H9 (cell line): ENCODE results near the gene DDX6. TPM values are rescaled to one million over a fixed set of nuclear protein-coding genes. Genes with fewer than 3 reads are reported as not detected.

Experiments used
- DNase-seq: peaks from one replicate; pipeline ENCODE4 v3.0.0-alpha.2; 2017
- H2AFZ ChIP-seq: one replicate; pipeline ENCODE4 v1.6.1; 2013; ENCODE audit warnings: mild to moderate bottlenecking, low read length, control low read depth, moderate library complexity
- H2AK5ac ChIP-seq: 2 replicates; pipeline ENCODE4 v1.6.1; 2013; ENCODE audit warnings: low read length, control low read depth, mixed read lengths; ENCODE audit not compliant: insufficient read length
- H2BK120ac ChIP-seq: one replicate; pipeline ENCODE4 v1.6.1; 2013; ENCODE audit warnings: low read depth, mild to moderate bottlenecking, low read length, control low read depth, inconsistent platforms; ENCODE audit not compliant: poor library complexity, severe bottlenecking
- H2BK12ac ChIP-seq: 2 replicates; pipeline ENCODE4 v1.6.1; 2013; ENCODE audit warnings: low read length, control low read depth, mixed read lengths, low read depth; ENCODE audit not compliant: insufficient read length
- H2BK15ac ChIP-seq: 2 replicates; pipeline ENCODE4 v1.6.1; 2013; ENCODE audit warnings: low read depth, low read length, control low read depth
- H2BK20ac ChIP-seq: one replicate; pipeline ENCODE4 v1.6.1; 2013; ENCODE audit warnings: low read depth, mild to moderate bottlenecking, low read length, control low read depth, inconsistent platforms; ENCODE audit not compliant: poor library complexity, severe bottlenecking
- H2BK5ac ChIP-seq: 2 replicates; pipeline ENCODE4 v1.6.1; 2013; ENCODE audit warnings: low read length, control low read depth, mixed read lengths; ENCODE audit not compliant: insufficient read length
- H3K14ac ChIP-seq: 2 replicates; pipeline ENCODE4 v1.6.1; 2013; ENCODE audit warnings: low read length, control low read depth; ENCODE audit not compliant: insufficient read depth
- H3K18ac ChIP-seq: 2 replicates; pipeline ENCODE4 v1.6.1; 2013; ENCODE audit warnings: low read depth, mild to moderate bottlenecking, mixed read lengths, low read length, control low read depth; ENCODE audit not compliant: insufficient read length
- H3K23ac ChIP-seq: 2 replicates; pipeline ENCODE4 v1.6.1; 2013; ENCODE audit warnings: low read length, control low read depth, mixed read lengths, low read depth; ENCODE audit not compliant: insufficient read length
- H3K23me2 ChIP-seq: 2 replicates; pipeline ENCODE4 v1.6.1; 2013; ENCODE audit warnings: low read depth, mild to moderate bottlenecking, mixed read lengths, low read length, control low read depth; ENCODE audit not compliant: insufficient read length, poor library complexity, severe bottlenecking
- H3K27ac ChIP-seq: 2 replicates; pipeline ENCODE4 v1.5.1; 2013; ENCODE audit warnings: low read length, control low read depth, mixed read lengths, low read depth; ENCODE audit not compliant: insufficient read length
- H3K27me3 ChIP-seq: 2 replicates; pipeline ENCODE4 v1.6.1; 2013; ENCODE audit warnings: low read length, control low read depth, inconsistent platforms; ENCODE audit not compliant: insufficient read depth
- H3K4ac ChIP-seq: 2 replicates; pipeline ENCODE4 v1.6.1; 2013; ENCODE audit warnings: low read depth, mild to moderate bottlenecking, control low read depth, inconsistent platforms, low read length, moderate library complexity
- H3K4me1 ChIP-seq: 2 replicates; pipeline ENCODE4 v1.6.1; 2013; ENCODE audit warnings: low read length, control low read depth, inconsistent platforms; ENCODE audit not compliant: insufficient read depth
- H3K4me2 ChIP-seq: 2 replicates; pipeline ENCODE4 v1.6.1; 2013; ENCODE audit warnings: low read length, control low read depth, mixed read lengths; ENCODE audit not compliant: insufficient read length, insufficient read depth
- H3K56ac ChIP-seq: 2 replicates; pipeline ENCODE4 v1.6.1; 2013; ENCODE audit warnings: low read depth, mild to moderate bottlenecking, mixed read lengths, low read length, control low read depth; ENCODE audit not compliant: insufficient read length
- H3K79me1 ChIP-seq: 2 replicates; pipeline ENCODE4 v1.6.1; 2013; ENCODE audit warnings: low read depth, mild to moderate bottlenecking, moderate library complexity, low read length, control low read depth, inconsistent platforms; ENCODE audit not compliant: insufficient read depth, poor library complexity, severe bottlenecking
- H3K79me2 ChIP-seq: 2 replicates; pipeline ENCODE4 v1.6.1; 2013; ENCODE audit warnings: low read length, control low read depth, inconsistent platforms; ENCODE audit not compliant: insufficient read depth
- H3K9ac ChIP-seq: 2 replicates; pipeline ENCODE4 v1.6.1; 2013; ENCODE audit warnings: low read length, control low read depth, mixed read lengths; ENCODE audit not compliant: insufficient read length; ENCODE audit errors: extremely low read depth
- H3K9me3 ChIP-seq: one replicate; pipeline ENCODE4 v1.6.1; 2013; ENCODE audit warnings: low read depth, low read length, inconsistent platforms; ENCODE audit not compliant: control insufficient read depth
- H3T11ph ChIP-seq: one replicate; pipeline ENCODE4 v1.6.1; 2013; ENCODE audit warnings: mild to moderate bottlenecking, low read length, control low read depth, inconsistent platforms
- H4K20me1 ChIP-seq: one replicate; pipeline ENCODE4 v1.6.1; 2013; ENCODE audit not compliant: control insufficient read depth, insufficient read length, insufficient read depth
- H4K5ac ChIP-seq: 2 replicates; pipeline ENCODE4 v1.6.1; 2013; ENCODE audit warnings: low read depth, mild to moderate bottlenecking, mixed read lengths, low read length, control low read depth; ENCODE audit not compliant: insufficient read length
- H4K8ac ChIP-seq: replicated peaks from 2 replicates; pipeline ENCODE4 v1.6.1; 2013; ENCODE audit warnings: low read length, control low read depth, mixed read lengths, low read depth; ENCODE audit not compliant: insufficient read length
- H4K91ac ChIP-seq: 2 replicates; pipeline ENCODE4 v1.6.1; 2013; ENCODE audit warnings: low read depth, mild to moderate bottlenecking, moderate library complexity, mixed read lengths, low read length, control low read depth; ENCODE audit not compliant: insufficient read length
- H3K27ac Mint-ChIP-seq, 3 experiments: 2 replicates in 2 of 3; 3 replicates in 1 of 3; pipeline ENCODE4 v1.8.0; 2020 to 2021; ENCODE audit warnings: mixed read lengths in 3 of 3, mild to moderate bottlenecking in 1 of 3, moderate library complexity in 1 of 3
- H3K27me3 Mint-ChIP-seq: 2 replicates; pipeline ENCODE4 v1.8.0; 2021; ENCODE audit warnings: low read depth, mild to moderate bottlenecking, moderate library complexity, mixed read lengths
- H3K36me3 Mint-ChIP-seq, 3 experiments: 2 replicates in 2 of 3; 3 replicates in 1 of 3; pipeline ENCODE4 v1.8.0; 2020 to 2021; ENCODE audit warnings: low read depth in 3 of 3, mixed read lengths in 3 of 3; ENCODE audit not compliant: insufficient read depth in 1 of 3
- H3K4me1 Mint-ChIP-seq, 2 experiments: 2 replicates each; pipeline ENCODE4 v1.8.0; 2020; ENCODE audit warnings: mixed read lengths in 2 of 2
- H3K4me3 Mint-ChIP-seq, 2 experiments: 2 replicates in 1 of 2; 3 replicates in 1 of 2; pipeline ENCODE4 v1.8.0; 2020 to 2021; ENCODE audit warnings: mild to moderate bottlenecking in 2 of 2, mixed read lengths in 2 of 2, moderate library complexity in 1 of 2
- H3K9me3 Mint-ChIP-seq, 2 experiments: 2 replicates in 1 of 2; 3 replicates in 1 of 2; pipeline ENCODE4 v1.8.0; 2020; ENCODE audit warnings: mild to moderate bottlenecking in 2 of 2, mixed read lengths in 2 of 2, moderate library complexity in 1 of 2
- WGBS: extraction: QIAGEN DNeasy Blood & Tissue Kit; methylation state at CpG from one replicate; pipeline ENCODE4 v1.1.7; 2013; ENCODE audit warnings: missing lambda C conversion rate, low lambda C conversion rate, mixed read lengths; ENCODE audit not compliant: insufficient read length; ENCODE audit errors: extremely low coverage; 5-methylcytosine and 5-hydroxymethylcytosine counted together
- total RNA-seq: library from RNA; stranded (reverse); gene quantifications from 2 replicates; pipeline ENCODE4 v1.2.1, GENCODE V29; 2021
- TF ChIP-seq, protein P1 (sequence below): fragments of 200-600 bp; sonication (generic); conservative IDR thresholded peaks from 3 replicates; pipeline ENCODE4 v1.8.0; 2021; ENCODE audit warnings: antibody characterized with exemption, mild to moderate bottlenecking

The DDX6 gene
- total RNA-seq, 1 experiment from 2014 or later: 221 TPM

DNA sequence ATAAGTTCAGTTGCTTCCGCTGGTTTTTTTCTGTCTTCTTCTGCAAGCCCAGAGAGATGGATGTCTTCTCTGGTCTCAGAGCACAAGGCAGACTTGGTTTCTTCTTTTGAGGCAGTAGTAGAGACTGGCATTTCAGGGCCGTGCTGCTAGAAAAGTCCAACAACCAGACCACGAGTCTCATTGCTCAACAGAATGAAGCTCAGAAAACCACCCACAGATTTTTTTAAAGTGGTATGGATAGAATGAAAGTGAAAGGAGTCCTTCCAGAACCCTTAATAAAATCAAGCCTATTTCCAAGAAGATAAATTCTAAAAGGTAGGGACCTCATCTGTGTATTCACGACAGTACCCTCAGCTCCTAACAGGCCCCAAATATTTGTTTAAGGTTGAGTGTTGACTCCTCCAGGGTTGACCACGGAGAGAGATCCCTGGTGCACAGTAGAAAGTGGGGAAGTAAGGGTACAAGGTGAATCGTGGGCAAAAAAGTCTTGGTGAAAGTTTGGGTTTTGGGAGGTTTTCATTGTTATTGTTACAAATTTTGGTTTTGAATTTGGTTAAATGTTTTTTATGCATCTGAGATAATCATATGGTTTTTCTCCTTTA lies 43.6 kb upstream of the DDX6 start:
- no peaks in the 10 kb centered on the region for H3K23me2 ChIP-seq
- Mint-ChIP-seq H3K27me3 (peaks cover 2% of the 10 kb centered on the region; the same call in 1 of the 2 replicates), H3K4me3 (no peak overlapping the region), H3K27ac (no peak overlapping the region), H3K9me3 (no peaks in the 10 kb centered on the region), H3K4me1 (peaks cover 4 to 5% of the 10 kb centered on the region in 2 experiments; a peak in 2 of 4 replicates), H3K36me3 (no peaks in the 10 kb centered on the region)
- no peak overlapping the region for H2BK5ac ChIP-seq
- no peak overlapping the region for H2BK120ac ChIP-seq
- no peaks in the 10 kb centered on the region for H4K20me1 ChIP-seq
- no peak overlapping the region for H3K14ac ChIP-seq
- H3K79me2 ChIP-seq: no peaks in the 10 kb centered on the region
- H3K18ac ChIP-seq: no peak overlapping the region
- H2AFZ ChIP-seq: no peak overlapping the region
- no peaks in the 10 kb centered on the region for H3K9me3 ChIP-seq
- no peak overlapping the region for H4K8ac ChIP-seq
- no peak overlapping the region for H2BK15ac ChIP-seq
- no peaks in the 10 kb centered on the region for H3K79me1 ChIP-seq
- H4K5ac ChIP-seq: no peak overlapping the region
- no peak overlapping the region for H4K91ac ChIP-seq
- no peak overlapping the region for H2BK20ac ChIP-seq
- no peak overlapping the region for H3T11ph ChIP-seq
- no peak for DNase-seq
- H3K4me2 ChIP-seq: no peak overlapping the region
- no CpG with 5 or more reads among the region's 6 CpGs for WGBS
- no peak overlapping the region for H2AK5ac ChIP-seq
- H3K56ac ChIP-seq: no peak overlapping the region
- no peaks in the 10 kb centered on the region for H3K4me1 ChIP-seq
- H3K23ac ChIP-seq: no peak overlapping the region
- TF ChIP-seq, protein P1, sequence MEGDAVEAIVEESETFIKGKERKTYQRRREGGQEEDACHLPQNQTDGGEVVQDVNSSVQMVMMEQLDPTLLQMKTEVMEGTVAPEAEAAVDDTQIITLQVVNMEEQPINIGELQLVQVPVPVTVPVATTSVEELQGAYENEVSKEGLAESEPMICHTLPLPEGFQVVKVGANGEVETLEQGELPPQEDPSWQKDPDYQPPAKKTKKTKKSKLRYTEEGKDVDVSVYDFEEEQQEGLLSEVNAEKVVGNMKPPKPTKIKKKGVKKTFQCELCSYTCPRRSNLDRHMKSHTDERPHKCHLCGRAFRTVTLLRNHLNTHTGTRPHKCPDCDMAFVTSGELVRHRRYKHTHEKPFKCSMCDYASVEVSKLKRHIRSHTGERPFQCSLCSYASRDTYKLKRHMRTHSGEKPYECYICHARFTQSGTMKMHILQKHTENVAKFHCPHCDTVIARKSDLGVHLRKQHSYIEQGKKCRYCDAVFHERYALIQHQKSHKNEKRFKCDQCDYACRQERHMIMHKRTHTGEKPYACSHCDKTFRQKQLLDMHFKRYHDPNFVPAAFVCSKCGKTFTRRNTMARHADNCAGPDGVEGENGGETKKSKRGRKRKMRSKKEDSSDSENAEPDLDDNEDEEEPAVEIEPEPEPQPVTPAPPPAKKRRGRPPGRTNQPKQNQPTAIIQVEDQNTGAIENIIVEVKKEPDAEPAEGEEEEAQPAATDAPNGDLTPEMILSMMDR: no peak
- no peak overlapping the region for H3K9ac ChIP-seq
- no peak overlapping the region for H3K27ac ChIP-seq
- H3K4ac ChIP-seq: no peak overlapping the region
- H3K27me3 ChIP-seq: no peaks in the 10 kb centered on the region
- no peak overlapping the region for H2BK12ac ChIP-seq
